GM12878 (cell line): ENCODE data around the gene NCMAP. TPM values are rescaled to one million over a fixed set of nuclear protein-coding genes. Genes with fewer than 3 reads are reported as not detected.
A peak's percentile ranks its signal among the peaks of the same experiment; 100 is the strongest.

Experiments
- ATAC-seq: fragments of 200-7000 bp; cut with Tn5 transposase; 3 replicates; pipeline ENCODE4 v1.9.1; 2020; ENCODE audit warnings: mild to moderate bottlenecking, moderate library complexity
- BruUV-seq: library from RNA; stranded (reverse); fragments of 400-500 nt; replicated peaks from 2 replicates; lab custom pipeline; 2021; lab: Mats Ljungman, UMichigan
- CTCF ChIA-PET: fragments of 300-600 bp; sonication (Branson Sonifier 250); formaldehyde crosslinking; extraction: SDS; loops from one replicate; lab custom pipeline; 2021; ENCODE audit warnings: inconsistent platforms; lab: Yijun Ruan, JAX
- POLR2A ChIA-PET: fragments of 350-600 bp; formaldehyde crosslinking; extraction: SDS; loops from one replicate; lab custom pipeline; 2021; ENCODE audit warnings: inconsistent platforms; lab: Charles Lee
- RAD21 ChIA-PET: fragments of 300-600 bp; sonication (Branson Sonifier 250); formaldehyde crosslinking; loops from one replicate; lab custom pipeline; 2023; ENCODE audit warnings: antibody characterized with exemption; ENCODE audit not compliant: unreplicated experiment; lab: Charles Lee
- SMC1A ChIA-PET: fragments of 300-600 bp; sonication (Branson Sonifier 250); formaldehyde crosslinking; loops from one replicate; lab custom pipeline; 2023; ENCODE audit not compliant: unreplicated experiment, uncharacterized antibody; lab: Charles Lee
- DNase-seq: peaks from one replicate; pipeline ENCODE4 v3.0.0-alpha.2; 2011; ENCODE audit warnings: low read depth, low spot score
- FAIRE-seq: peaks from 3 replicates; lab custom pipeline; 2011; peaks lifted over from hg19 to GRCh38; lab: Jason Lieb, UNC
- H2AFZ ChIP-seq: 2 replicates; pipeline ENCODE4 v1.6.0; 2011; ENCODE audit warnings: low read depth, low read length, control low read depth; ENCODE audit not compliant: control insufficient read depth
- H3K27ac ChIP-seq: 2 replicates; pipeline ENCODE4 v1.5.1; 2011; ENCODE audit warnings: control low read depth; ENCODE audit not compliant: control insufficient read depth, insufficient read depth
- H3K27me3 ChIP-seq, 2 experiments: replicated peaks in 1 of 2; 2 replicates each; pipeline versions ENCODE4 v1.6.0 to v1.6.1; 2011; ENCODE audit warnings: low read length in 1 of 2; ENCODE audit not compliant: control insufficient read depth in 2 of 2, insufficient read depth in 2 of 2
- H3K36me3 ChIP-seq, 2 experiments: 2 replicates each; pipeline ENCODE4 v1.5.1; 2011; ENCODE audit warnings: low read length in 1 of 2; ENCODE audit not compliant: control insufficient read depth in 2 of 2, insufficient read depth in 2 of 2
- H3K4me1 ChIP-seq: 2 replicates; pipeline ENCODE4 v1.6.1; 2011; ENCODE audit warnings: mild to moderate bottlenecking, low read length, moderate library complexity, mixed read lengths; ENCODE audit not compliant: control insufficient read depth, insufficient read depth
- H3K4me2 ChIP-seq: 2 replicates; pipeline ENCODE4 v1.6.0; 2011; ENCODE audit warnings: control low read depth; ENCODE audit not compliant: control insufficient read depth, insufficient read depth
- H3K4me3 ChIP-seq: fragments of 200-600 bp; sonication (generic); 2 replicates; pipeline ENCODE4 v1.5.1; 2016
- H3K79me2 ChIP-seq: 2 replicates; pipeline ENCODE4 v1.6.0; 2011; ENCODE audit warnings: low read length; ENCODE audit not compliant: control insufficient read depth, insufficient read depth
- H3K9ac ChIP-seq: 2 replicates; pipeline ENCODE4 v1.8.0; 2011; ENCODE audit warnings: low read length, control low read depth, mixed read lengths; ENCODE audit not compliant: control insufficient read depth, insufficient read depth
- H3K9me3 ChIP-seq: replicated peaks from 3 replicates; pipeline ENCODE4 v1.5.1; 2011; ENCODE audit warnings: mild to moderate bottlenecking, low read length; ENCODE audit not compliant: control insufficient read depth, insufficient read depth
- H4K20me1 ChIP-seq: 2 replicates; pipeline ENCODE4 v1.6.0; 2011; ENCODE audit not compliant: control insufficient read depth, insufficient read depth
- CBX5 ChIP-seq: sonication (generic); IDR thresholded peaks from 2 replicates; pipeline ENCODE4 v1.6.1; 2016; ENCODE audit warnings: low read depth, moderate library complexity, mild to moderate bottlenecking, inconsistent platforms
- NRF1 ChIP-seq: conservative IDR thresholded peaks from 2 replicates; pipeline ENCODE4 v1.6.1; 2011; ENCODE audit warnings: mild to moderate bottlenecking, low read depth, low read length, improper control_type of control experiment
- RAD21 ChIP-seq: IDR thresholded peaks from 2 replicates; pipeline ENCODE4 v1.6.1; 2011; ENCODE audit warnings: mild to moderate bottlenecking, low read depth, low read length, moderate library complexity; ENCODE audit not compliant: insufficient read depth
- RAD51 ChIP-seq: fragments of 450-650 bp; IDR thresholded peaks from 2 replicates; pipeline ENCODE4 v1.6.1; 2016; ENCODE audit warnings: moderate library complexity, mild to moderate bottlenecking, inconsistent platforms
- SMC3 ChIP-seq: IDR thresholded peaks from 2 replicates; pipeline ENCODE4 v1.6.1; 2011; ENCODE audit warnings: low read length, improper control_type of control experiment, borderline replicate concordance
- TBL1XR1 ChIP-seq: IDR thresholded peaks from 2 replicates; pipeline ENCODE4 v1.6.1; 2012; ENCODE audit warnings: low read depth, low read length, improper control_type of control experiment
- ZBTB40 ChIP-seq: fragments of 450-650 bp; IDR thresholded peaks from 2 replicates; pipeline ENCODE4 v1.6.1; 2016; ENCODE audit warnings: mild to moderate bottlenecking, moderate library complexity, borderline replicate concordance
- ZSCAN29 ChIP-seq: fragments of 450-650 bp; IDR thresholded peaks from 2 replicates; pipeline ENCODE4 v1.6.1; 2017; ENCODE audit warnings: mild to moderate bottlenecking, moderate library complexity
- WGBS: methylation state at CpG from one replicate; pipeline ENCODE4 v1.1.6; 2016; ENCODE audit warnings: low lambda C conversion rate; ENCODE audit not compliant: insufficient replicate concordance, insufficient coverage; ENCODE audit errors: missing lambda C conversion rate; 5-methylcytosine and 5-hydroxymethylcytosine counted together
- in situ Hi-C: fragments of 300-500 bp; cut with MboI; formaldehyde crosslinking; loops from 9 replicates; pipeline ENCODE4 v1.14.3; 2018; ENCODE audit warnings: mixed read lengths
- intact Hi-C: fragments of 100-400 bp; cut with micrococcal nuclease; formaldehyde crosslinking; loops from one replicate; pipeline ENCODE4 v1.14.2; 2022; ENCODE audit not compliant: unreplicated experiment
- polyA plus RNA-seq, 11 experiments: library from polyadenylated mRNA; depleted of rRNA in 4 of 11; unstranded in 6 of 11; stranded (reverse) in 5 of 11; fragments of >200 nt; fragmentation: Nextera tagmentation in 4 of 11; fragmentation: Illumina TruSeq in 1 of 11; extraction: Ambion mirVana in 4 of 11; extraction: Trizol in 1 of 11; gene quantifications; 1 replicate in 1 of 11; 2 replicates in 10 of 11; pipeline versions ENCODE4 v1.2.1 to v1.2.3, GENCODE V29; 2011 to 2016; ENCODE audit warnings: inconsistent platforms in 2 of 11, missing spikeins in 2 of 11, low read depth in 1 of 11
- total RNA-seq, 4 experiments: library from RNA; depleted of rRNA in 3 of 4; stranded (reverse); fragments of >200 nt in 3 of 4; fragmentation: Illumina TruSeq in 1 of 4; extraction: Trizol in 1 of 4; gene quantifications; 2 replicates each; pipeline versions ENCODE4 v1.2.1 to v1.2.3, GENCODE V29; 2013 to 2021
- TF ChIP-seq, protein P1 (sequence below), 3 experiments: IDR thresholded peaks in 2 of 3; conservative IDR thresholded peaks in 1 of 3; 2 replicates each; pipeline ENCODE4 v1.5.1; 2011; ENCODE audit warnings: low read depth in 3 of 3, low read length in 3 of 3, mild to moderate bottlenecking in 3 of 3, control low read depth in 2 of 3, moderate library complexity in 2 of 3, inconsistent platforms in 1 of 3, mixed read lengths in 1 of 3; ENCODE audit not compliant: control insufficient read depth in 2 of 3, insufficient read depth in 1 of 3; ENCODE audit errors: extremely low read depth in 1 of 3
- TF ChIP-seq, protein P2 (sequence below): fragments of 450-650 bp; IDR thresholded peaks from 2 replicates; pipeline ENCODE4 v1.6.1; 2018; ENCODE audit warnings: borderline replicate concordance, mild to moderate bottlenecking; ENCODE audit not compliant: partially characterized antibody
- TF ChIP-seq, protein P3 (sequence below): fragments of 450-650 bp; IDR thresholded peaks from 2 replicates; pipeline ENCODE4 v1.6.1; 2017; ENCODE audit warnings: mild to moderate bottlenecking, low read depth, inconsistent platforms; ENCODE audit not compliant: poor library complexity, severe bottlenecking

NCMAP gene
- total and polyA plus RNA-seq, 10 of the 15 experiments (the other 5 are each of a cell fraction or from before 2014, with no cell fraction given) = not detected

- ChIA-PET POLR2A (no interaction called here), SMC1A (interaction anchor here (1.0 to 1.2 kb wide), 3 partner anchors 13 to 436 kb away, joined by 3 to 5 read pairs (median 4); no protein-coding TSS in a partner anchor), CTCF (interaction anchor here (0.7 to 5.4 kb wide), 13 partner anchors 12 to 436 kb away, joined by 3 to 49 read pairs (median 4); no protein-coding TSS in a partner anchor), RAD21 (interaction anchor here (1.1 to 4.5 kb wide), 3 partner anchors 195 to 436 kb away, joined by 3 to 18 read pairs (median 6); no protein-coding TSS in a partner anchor)
- BruUV-seq = no TSS peak
- H3K4me1 ChIP-seq = no peaks in the 10 kb centered on the region
- H3K9me3 ChIP-seq = no peaks in the 10 kb centered on the region
- in situ Hi-C loops (no loop called here), intact Hi-C loops (loop anchor here (1.0 to 5.0 kb wide), 4 partner anchors 93 to 436 kb away; partner anchors contain the start of gene NIPAL3)
- ATAC-seq (peak; percentile 86), FAIRE-seq (peak; percentile 89), DNase-seq (no peak)
- no peak overlapping the region for H3K27ac ChIP-seq
- H3K4me3 ChIP-seq = no peak overlapping the region
- no peak overlapping the region for H3K4me2 ChIP-seq
- no peaks in the 10 kb centered on the region for H3K27me3 ChIP-seq
- no peak overlapping the region for H2AFZ ChIP-seq
- H3K79me2 ChIP-seq = no peaks in the 10 kb centered on the region
- WGBS = 29% methylated on average over 4 of the region's 4 CpGs
- no peaks in the 10 kb centered on the region for H3K36me3 ChIP-seq
- H3K9ac ChIP-seq = no peak overlapping the region
- H4K20me1 ChIP-seq = no peaks in the 10 kb centered on the region
- peak; percentile 68 for TF ChIP-seq RAD21
- TF ChIP-seq ZBTB40 = no peak
- peak; percentile 69; the same call in 1 of the 2 replicates for TF ChIP-seq SMC3
- TF ChIP-seq ZSCAN29 = no peak
- TF ChIP-seq, protein P1, sequence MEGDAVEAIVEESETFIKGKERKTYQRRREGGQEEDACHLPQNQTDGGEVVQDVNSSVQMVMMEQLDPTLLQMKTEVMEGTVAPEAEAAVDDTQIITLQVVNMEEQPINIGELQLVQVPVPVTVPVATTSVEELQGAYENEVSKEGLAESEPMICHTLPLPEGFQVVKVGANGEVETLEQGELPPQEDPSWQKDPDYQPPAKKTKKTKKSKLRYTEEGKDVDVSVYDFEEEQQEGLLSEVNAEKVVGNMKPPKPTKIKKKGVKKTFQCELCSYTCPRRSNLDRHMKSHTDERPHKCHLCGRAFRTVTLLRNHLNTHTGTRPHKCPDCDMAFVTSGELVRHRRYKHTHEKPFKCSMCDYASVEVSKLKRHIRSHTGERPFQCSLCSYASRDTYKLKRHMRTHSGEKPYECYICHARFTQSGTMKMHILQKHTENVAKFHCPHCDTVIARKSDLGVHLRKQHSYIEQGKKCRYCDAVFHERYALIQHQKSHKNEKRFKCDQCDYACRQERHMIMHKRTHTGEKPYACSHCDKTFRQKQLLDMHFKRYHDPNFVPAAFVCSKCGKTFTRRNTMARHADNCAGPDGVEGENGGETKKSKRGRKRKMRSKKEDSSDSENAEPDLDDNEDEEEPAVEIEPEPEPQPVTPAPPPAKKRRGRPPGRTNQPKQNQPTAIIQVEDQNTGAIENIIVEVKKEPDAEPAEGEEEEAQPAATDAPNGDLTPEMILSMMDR (IDR thresholded peaks at IDR 0.05 in 2 of 3, conservative IDR thresholded peaks at IDR 0.05 in 1 of 3; ENCODE audit: control insufficient read depth in 2 of 3, extremely low read depth in 1 of 3, insufficient read depth in 1 of 3, low read depth in 3 of 3, low read length in 3 of 3) = peak; percentile 44 to 70 (median 57); a peak in 4 of 6 replicates
- no peak for TF ChIP-seq TBL1XR1
- TF ChIP-seq, protein P2, sequence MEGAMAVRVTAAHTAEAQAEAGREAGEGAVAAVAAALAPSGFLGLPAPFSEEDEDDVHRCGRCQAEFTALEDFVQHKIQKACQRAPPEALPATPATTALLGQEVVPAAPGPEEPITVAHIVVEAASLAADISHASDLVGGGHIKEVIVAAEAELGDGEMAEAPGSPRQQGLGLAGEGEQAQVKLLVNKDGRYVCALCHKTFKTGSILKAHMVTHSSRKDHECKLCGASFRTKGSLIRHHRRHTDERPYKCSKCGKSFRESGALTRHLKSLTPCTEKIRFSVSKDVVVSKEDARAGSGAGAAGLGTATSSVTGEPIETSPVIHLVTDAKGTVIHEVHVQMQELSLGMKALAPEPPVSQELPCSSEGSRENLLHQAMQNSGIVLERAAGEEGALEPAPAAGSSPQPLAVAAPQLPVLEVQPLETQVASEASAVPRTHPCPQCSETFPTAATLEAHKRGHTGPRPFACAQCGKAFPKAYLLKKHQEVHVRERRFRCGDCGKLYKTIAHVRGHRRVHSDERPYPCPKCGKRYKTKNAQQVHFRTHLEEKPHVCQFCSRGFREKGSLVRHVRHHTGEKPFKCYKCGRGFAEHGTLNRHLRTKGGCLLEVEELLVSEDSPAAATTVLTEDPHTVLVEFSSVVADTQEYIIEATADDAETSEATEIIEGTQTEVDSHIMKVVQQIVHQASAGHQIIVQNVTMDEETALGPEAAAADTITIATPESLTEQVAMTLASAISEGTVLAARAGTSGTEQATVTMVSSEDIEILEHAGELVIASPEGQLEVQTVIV = no peak
- TF ChIP-seq, protein P3, sequence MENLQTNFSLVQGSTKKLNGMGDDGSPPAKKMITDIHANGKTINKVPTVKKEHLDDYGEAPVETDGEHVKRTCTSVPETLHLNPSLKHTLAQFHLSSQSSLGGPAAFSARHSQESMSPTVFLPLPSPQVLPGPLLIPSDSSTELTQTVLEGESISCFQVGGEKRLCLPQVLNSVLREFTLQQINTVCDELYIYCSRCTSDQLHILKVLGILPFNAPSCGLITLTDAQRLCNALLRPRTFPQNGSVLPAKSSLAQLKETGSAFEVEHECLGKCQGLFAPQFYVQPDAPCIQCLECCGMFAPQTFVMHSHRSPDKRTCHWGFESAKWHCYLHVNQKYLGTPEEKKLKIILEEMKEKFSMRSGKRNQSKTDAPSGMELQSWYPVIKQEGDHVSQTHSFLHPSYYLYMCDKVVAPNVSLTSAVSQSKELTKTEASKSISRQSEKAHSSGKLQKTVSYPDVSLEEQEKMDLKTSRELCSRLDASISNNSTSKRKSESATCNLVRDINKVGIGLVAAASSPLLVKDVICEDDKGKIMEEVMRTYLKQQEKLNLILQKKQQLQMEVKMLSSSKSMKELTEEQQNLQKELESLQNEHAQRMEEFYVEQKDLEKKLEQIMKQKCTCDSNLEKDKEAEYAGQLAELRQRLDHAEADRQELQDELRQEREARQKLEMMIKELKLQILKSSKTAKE = peak; percentile 23
- no peak for TF ChIP-seq CBX5
- no peak for TF ChIP-seq NRF1
- TF ChIP-seq RAD51 = no peak
These were observed 79.4 kb downstream of the NCMAP start for GRCh38 chr1:24635195-24635843.
